Colon (tissue), 2 donors: ENCODE measurements around the gene ISCU.

Source experiments
- FAIRE-seq: peaks from 2 replicates; lab custom pipeline; 2012; peaks lifted over from hg19 to GRCh38; lab: Jason Lieb, UNC
- donor health status: control.
- donor health status: control.

Gene ISCU

GRCh38 chr12:108562348-108563135, at the start of gene ISCU:
Gene ISCU (plus strand): TSS chr12:108562596. CDS start chr12:108562623, 27 bp downstream.
- FAIRE-seq: no peak

DNA sequence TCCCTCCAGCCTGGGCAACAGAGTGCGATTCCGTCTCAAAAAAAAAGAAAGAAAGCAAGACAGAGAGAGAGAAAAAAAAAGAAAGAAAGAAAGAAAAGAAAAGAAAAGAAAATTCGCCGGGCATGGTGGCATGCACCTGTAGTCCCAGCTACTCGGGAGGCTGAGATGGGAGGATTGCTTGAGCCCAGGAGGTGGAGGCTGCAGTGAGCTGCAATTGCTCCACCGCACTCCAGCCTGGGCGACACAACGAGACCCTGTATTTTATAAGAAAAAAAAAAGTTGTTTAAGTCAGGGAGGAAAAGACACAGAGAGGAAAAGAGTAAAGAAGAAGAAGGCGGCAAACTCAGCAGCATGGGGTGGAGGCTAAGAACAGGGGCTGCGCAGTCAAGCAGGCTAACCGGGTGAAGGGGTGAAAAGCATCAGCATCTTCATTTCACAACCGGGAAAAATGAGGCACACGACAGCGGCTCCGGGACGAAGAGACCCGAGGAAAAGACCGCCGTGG, 47.9 kb upstream of the ISCU start:
- FAIRE-seq: no peak

- peak; percentile 77 for FAIRE-seq
Measured at GRCh38 chr12:108514973-108515814, 47.2 kb upstream of the ISCU start, which contains the start of gene FICD. Gene FICD (plus strand): TSS chr12:108515277. CDS start chr12:108516973, 1,696 bp downstream.

GRCh38 chr12:108515916-108516315, 46.5 kb upstream of the ISCU start:
- no peak for FAIRE-seq

DNA sequence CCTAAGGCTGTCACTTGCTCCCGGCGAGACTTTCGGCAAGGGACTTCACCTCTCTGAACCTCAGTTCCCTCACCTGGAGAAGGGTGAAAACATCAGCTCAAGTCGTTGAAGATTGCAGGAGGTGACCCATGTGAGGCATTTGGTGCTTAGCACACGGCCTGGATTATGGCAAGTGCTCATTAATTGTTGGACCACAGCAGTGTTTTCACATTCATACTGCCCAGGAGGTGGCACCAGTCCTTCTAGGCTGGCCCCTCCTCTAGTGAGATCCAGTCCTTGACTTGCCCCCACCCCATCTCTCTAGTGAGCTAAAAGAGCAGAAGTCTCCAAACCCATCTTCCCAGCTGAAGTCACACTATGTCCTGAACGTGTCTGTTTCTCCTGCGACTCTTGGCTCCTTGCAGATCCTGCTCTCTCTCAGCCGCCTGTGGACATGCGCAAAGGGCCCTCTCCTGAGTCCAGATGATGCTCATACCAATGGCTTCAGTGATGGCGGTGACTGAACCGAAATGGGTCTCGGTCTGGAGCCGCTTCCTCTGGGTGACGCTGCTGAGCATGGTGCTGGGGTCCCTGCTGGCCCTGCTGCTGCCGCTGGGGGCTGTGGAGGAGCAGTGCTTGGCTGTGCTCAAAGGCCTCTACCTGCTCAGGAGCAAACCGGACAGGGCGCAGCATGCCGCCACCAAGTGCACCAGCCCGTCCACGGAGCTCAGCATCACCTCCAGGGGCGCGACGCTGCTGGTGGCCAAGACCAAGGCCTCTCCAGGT, 45.7 kb upstream of the ISCU start:
- no peak for FAIRE-seq

DNA sequence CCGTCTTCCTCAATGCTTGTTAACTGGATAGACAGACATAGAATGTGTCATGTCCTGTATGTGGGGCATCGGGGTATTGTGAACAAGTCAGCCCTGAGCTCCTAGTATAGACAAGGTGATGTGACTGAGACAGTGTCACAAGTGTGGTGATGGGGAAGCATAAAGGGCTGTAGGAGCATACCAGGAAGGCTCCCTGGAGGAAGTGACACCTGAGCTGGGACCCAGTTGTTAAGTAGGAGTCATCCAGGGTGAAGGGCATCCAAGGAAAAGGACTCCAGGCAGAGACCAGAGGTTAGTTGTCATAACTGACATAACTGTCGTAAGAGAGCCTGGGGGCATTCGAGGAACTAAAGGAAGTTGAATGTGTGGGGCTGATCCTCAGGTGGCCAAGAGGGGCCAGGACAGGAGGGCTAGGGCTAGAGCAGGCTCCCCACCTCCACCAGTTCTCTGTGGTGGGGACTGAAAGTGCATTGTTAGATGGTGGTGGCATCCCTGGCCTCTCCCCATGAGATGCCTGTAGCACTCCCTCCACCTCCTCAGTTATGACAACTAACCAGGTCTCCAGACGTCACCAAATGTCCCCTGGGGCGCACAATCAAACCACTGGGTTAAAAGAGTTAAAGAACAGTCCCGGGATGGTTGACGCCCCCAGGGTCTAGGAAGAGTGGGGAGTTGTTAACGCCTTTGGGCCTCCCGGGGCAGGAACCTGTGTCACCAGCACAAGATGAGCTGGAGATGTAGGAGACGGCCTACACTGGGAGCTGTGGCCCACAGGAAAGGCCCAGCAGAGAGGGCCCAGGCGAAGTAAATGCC, 44.9 kb upstream of the ISCU start:
- FAIRE-seq: no peak

DNA sequence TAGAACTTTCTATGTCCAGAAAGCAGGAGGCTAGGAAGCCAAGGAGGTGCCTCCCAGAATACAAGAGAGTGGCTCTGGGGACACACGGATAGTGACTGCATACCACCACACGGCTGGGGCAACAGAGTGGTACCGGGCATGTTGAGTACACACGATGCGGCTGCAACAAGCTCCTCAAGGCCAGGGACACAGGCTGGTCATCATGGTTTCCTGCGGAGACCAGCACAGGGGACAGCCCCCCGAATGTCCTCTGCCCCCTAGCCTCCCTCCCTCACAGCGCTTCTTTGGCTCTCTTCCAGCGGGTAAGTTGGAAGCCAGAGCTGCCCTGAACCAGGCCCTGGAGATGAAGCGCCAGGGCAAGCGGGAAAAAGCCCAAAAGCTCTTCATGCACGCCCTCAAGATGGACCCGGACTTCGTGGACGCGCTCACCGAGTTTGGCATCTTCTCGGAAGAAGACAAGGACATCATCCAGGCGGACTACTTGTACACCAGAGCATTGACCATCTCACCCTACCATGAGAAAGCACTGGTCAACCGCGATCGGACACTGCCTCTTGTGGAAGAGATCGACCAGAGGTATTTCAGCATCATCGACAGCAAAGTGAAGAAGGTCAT, 44.2 kb upstream of the ISCU start:
- FAIRE-seq: no peak

DNA sequence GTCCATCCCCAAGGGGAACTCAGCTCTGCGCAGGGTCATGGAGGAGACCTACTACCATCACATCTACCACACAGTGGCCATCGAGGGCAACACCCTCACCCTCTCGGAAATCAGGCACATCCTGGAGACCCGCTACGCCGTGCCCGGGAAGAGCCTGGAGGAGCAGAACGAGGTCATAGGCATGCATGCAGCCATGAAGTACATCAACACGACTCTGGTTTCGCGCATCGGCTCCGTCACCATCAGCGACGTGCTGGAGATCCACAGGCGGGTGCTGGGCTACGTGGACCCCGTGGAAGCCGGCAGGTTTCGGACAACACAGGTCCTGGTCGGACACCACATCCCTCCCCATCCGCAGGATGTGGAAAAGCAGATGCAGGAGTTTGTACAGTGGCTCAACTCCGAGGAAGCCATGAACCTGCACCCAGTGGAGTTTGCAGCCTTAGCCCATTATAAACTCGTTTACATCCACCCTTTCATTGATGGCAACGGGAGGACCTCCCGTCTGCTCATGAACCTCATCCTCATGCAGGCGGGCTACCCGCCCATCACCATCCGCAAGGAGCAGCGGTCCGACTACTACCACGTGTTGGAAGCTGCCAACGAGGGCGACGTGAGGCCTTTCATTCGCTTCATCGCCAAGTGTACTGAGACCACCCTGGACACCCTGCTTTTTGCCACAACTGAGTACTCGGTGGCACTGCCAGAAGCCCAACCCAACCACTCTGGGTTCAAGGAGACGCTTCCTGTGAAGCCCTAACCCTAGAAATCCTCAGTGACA, 43.5 kb upstream of the ISCU start:
- no peak for FAIRE-seq

DNA sequence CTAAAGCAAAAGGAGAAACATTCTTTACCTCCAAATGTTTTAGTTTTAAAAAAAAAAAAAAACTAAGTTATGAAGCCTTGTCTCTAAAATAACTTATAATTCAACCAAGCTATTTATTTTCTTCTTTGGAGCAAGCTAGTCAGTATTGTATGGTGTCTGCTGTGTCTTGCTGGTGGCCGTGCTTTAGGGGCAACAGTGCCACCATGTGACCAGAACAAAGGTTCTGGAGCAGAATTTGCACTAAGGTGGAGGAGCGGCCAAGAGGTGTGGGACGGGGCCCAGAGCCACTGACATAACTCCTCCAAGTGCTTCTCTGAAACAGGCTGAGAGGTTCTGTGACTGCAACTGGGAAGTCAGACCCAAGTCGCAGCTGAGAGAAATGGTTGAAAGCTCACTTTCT, 42.8 kb upstream of the ISCU start:
- no peak for FAIRE-seq

DNA sequence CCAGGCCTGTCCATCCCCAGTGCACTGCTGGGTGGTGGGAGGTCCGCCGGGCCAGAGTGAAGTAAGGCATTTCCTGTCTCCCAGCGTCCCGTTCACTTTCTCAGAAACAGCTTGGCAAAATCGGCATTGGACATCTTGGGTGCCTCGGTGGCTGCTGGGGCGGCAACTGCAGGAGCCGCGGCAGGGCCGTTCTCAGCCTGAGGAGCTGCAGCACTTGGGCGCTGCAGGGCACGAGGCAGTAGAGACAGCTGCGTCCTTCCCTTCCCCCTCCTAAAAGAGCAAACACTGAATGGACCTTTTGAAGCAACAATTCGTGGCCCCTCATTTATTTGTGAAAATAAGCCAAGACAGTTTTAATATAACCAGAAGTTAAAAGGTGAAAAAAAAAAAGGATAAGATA, 39.0 kb upstream of the ISCU start:
- no peak for FAIRE-seq

DNA sequence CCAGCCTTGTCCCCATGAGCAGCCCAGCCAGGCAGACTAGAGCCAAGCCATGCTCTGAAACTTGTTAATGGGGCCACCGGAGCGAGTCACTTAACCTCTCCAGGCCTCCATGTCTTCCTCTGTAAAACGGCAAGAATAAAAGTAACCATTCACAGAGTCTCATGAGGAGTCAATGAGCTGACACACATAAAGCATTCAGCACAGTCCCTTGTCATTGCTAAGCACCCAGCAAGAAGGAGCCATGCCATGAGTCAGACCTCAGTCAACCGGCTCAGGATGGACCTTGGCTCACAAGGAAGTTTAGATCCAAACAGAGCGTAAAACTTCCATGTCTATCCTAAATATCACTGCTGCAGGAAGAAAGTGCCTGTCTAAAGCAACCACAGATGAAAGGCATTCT, 36.7 kb upstream of the ISCU start:
- FAIRE-seq: no peak

GRCh38 chr12:108526482-108527165, 35.8 kb upstream of the ISCU start:
- FAIRE-seq: no peak

DNA sequence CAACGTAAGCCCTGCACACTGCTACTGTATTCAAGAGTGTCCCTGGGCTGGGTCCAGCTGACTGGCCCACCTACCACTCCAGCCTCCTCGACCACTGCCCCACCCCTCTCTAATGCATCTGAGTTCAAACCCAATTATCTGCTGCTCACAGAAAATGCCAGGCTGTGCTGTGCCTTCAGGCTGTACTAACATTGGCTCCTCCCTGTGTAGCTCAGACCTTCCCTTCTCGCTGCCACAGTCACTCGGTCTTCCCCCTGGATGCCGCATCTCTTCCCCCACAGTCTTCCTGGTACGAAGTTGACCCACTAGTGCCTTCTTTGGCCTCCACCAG, 35.3 kb upstream of the ISCU start:
- FAIRE-seq: no peak

GRCh38 chr12:108530161-108530560, 32.2 kb upstream of the ISCU start:
- no peak for FAIRE-seq

DNA sequence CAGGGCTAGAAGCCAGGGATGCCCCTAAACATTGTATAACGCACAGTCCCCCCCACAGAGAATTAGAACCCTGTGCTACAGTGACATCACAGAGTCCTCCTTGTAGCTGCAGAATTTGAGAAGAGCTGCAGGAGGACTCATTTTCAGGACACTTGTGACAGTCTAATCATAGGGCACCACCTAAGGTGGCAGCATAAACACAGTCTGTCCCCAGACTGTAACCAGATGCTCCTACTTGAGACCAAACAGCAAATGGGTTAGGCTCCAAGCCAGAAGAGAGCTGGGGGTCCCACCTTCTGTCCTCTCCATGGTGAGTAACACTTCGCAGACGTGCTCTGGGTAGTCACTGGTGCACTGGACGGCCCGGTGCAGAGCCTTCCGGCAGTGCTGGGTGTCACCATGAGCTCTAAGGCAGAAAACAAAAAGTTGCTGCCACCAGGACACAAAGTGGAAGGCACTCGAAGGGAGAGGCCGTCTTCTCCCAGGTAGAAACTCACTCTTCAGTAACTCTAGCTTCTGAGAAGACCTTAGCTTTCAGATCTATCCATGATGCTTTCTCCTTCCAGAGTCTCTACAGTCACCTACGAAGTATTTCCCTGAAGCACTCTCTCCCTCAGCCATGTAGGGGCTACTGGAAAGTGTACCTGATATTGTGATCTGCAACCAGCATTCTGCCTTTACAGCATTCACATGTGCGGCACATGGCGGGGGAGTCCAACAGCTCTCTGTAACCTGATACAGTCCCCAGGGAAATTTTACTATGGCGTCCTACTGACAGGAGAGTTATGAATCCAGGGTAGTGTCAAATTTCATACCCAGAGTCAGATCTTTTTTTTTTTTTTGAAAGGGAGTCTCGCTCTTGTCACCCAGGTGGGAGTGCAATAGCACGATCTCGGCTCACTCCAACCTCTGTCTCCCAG, 30.2 kb upstream of the ISCU start:
- FAIRE-seq: no peak

GRCh38 chr12:108538146-108538545, 24.2 kb upstream of the ISCU start:
- FAIRE-seq: no peak

- FAIRE-seq: no peak
Measured at GRCh38 chr12:108538616-108539195, 23.7 kb upstream of the ISCU start.

DNA sequence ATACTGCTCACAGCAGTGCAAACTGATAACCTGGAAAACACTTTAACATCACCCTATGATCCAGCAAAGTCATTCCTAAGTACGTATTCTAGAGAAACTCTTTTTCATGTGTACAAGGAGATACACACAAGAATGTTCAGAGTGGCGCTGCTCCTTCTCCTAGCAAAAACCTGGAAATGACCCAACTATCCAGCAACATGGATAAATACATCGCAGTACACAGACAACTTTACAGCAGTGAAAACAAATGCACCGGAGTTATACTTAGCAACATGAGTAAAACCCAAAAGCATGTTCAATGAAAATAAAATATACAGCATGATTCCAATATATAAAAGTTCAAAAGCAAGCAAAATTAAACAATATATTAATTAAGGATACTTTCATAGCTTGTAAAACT, 20.1 kb upstream of the ISCU start:
- FAIRE-seq: no peak
